ENCODE results near the gene MOB3A.

Gene MOB3A

DNA sequence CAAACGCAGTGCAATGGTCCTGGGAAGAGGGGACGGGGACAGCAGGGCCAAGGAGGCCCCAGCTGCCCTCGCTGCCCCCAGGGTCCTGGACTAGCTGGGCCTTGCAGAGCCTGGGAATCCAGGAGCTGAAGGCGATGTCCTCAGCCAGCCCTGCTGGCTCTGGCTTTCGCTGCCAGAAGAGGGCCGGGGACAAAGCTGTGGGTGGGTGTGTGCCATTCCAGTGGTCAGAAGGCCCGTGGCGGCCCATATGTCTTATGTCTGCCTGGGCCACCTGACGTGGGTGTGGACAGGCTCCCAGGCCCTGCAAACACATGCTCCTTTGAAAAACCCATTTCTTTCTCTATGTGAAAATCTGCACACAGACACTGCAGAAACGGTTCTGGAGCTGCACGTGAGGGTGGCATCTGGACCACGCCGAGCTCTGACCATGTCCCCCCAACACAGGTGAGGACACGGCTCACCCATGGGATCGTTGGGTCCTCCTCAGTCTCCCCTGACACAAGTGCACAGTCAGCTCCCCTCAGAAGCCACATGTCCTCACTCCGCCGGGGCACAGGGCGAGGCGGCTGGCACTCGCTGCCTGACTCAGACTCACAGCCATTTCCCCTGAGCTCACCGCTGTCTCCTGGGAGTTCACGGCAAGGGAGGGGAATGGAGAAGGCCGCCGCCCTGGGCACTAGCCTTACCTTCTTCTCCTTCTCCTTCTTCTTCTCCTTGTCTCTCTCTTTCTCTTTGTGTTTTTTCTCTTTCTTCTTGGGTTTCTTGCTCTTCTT lies 17.5 kb upstream of the MOB3A start:
- DNase-seq (ENCODE audit: low read depth): no peak
- H3K4me3 ChIP-seq (ENCODE audit: low read depth, low read length): no peak overlapping the region
- no peak for TF ChIP-seq CTCF (IDR thresholded peaks at IDR 0.05; ENCODE audit: insufficient read depth, low read depth, low read length, missing control alignments)

- TF ChIP-seq CTCF (IDR thresholded peaks at IDR 0.05; ENCODE audit: insufficient read depth, low read depth, low read length, missing control alignments): no peak
- no peak for DNase-seq (ENCODE audit: low read depth)
- H3K4me3 ChIP-seq (ENCODE audit: low read depth, low read length): no peak overlapping the region
These were observed 16.6 kb upstream of the MOB3A start for GRCh38 chr19:2112516-2113320.

- DNase-seq (ENCODE audit: low read depth): no peak
- TF ChIP-seq CTCF (IDR thresholded peaks at IDR 0.05; ENCODE audit: insufficient read depth, low read depth, low read length, missing control alignments): no peak
- no peak overlapping the region for H3K4me3 ChIP-seq (ENCODE audit: low read depth, low read length)
These were observed 15.8 kb upstream of the MOB3A start for GRCh38 chr19:2111886-2112285.

- H3K4me3 ChIP-seq (ENCODE audit: low read depth, low read length): no peak overlapping the region
These were observed 15.3 kb upstream of the MOB3A start for GRCh38 chr19:2111425-2111824.

DNA sequence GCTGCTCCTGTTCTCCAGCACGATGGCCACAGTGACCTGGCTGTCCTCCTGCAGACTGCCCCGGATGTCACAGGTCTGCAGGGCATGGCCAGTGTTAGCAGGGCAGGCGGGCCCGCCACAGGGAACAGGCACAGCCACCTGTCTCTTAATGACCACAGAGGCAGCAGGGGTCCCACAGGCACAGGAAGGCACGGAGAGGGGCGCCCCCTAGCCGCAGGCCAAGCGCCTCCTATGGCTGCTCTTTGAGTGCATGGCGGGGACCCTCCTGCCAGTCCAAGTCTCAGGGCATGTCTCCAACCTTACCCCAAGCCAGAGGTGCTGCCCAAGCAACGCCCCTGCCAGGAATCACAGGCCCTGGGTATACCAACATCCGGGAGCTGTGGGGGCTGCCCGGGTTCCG lies 14.7 kb upstream of the MOB3A start:
- TF ChIP-seq CTCF (IDR thresholded peaks at IDR 0.05; ENCODE audit: insufficient read depth, low read depth, low read length, missing control alignments): no peak
- H3K4me3 ChIP-seq (ENCODE audit: low read depth, low read length): no peak overlapping the region
- DNase-seq (ENCODE audit: low read depth): no peak

More at GRCh38 chr19:2111425-2111824, 15.3 kb upstream of the MOB3A start:
- TF ChIP-seq CTCF (IDR thresholded peaks at IDR 0.05; ENCODE audit: insufficient read depth, low read depth, low read length, missing control alignments): no peak
- DNase-seq (ENCODE audit: low read depth): no peak

- no peak overlapping the region for H3K4me3 ChIP-seq (ENCODE audit: low read depth, low read length)
- no peak for DNase-seq (ENCODE audit: low read depth)
- TF ChIP-seq CTCF (IDR thresholded peaks at IDR 0.05; ENCODE audit: insufficient read depth, low read depth, low read length, missing control alignments): no peak
These were observed 13.1 kb upstream of the MOB3A start for GRCh38 chr19:2109046-2109864.

Data from GM12865 (cell line).